Prostate gland (tissue), 2 donors: ENCODE results near the gene EPB41L4A.

Experiments used
- POLR2A ChIP-seq: fragments of 450-650 bp; IDR thresholded peaks from one replicate; pipeline ENCODE4 v1.6.1; 2016; ENCODE audit warnings: antibody characterized with exemption, mild to moderate bottlenecking
- POLR2AphosphoS5 ChIP-seq: sonication (generic); formaldehyde crosslinking; IDR thresholded peaks from one replicate; pipeline ENCODE4 v1.6.1; 2017; ENCODE audit warnings: antibody characterized with exemption
- TF ChIP-seq, protein P1 (sequence below), 4 experiments: fragments of 200-600 bp in 2 of 4; fragments of 450-650 bp in 2 of 4; sonication (generic) in 2 of 4; IDR thresholded peaks; 1 replicate in 3 of 4; 2 replicates in 1 of 4; pipeline ENCODE4 v1.5.1; 2016 to 2019; ENCODE audit warnings: antibody characterized with exemption in 4 of 4, mild to moderate bottlenecking in 2 of 4, moderate library complexity in 2 of 4

DNA sequence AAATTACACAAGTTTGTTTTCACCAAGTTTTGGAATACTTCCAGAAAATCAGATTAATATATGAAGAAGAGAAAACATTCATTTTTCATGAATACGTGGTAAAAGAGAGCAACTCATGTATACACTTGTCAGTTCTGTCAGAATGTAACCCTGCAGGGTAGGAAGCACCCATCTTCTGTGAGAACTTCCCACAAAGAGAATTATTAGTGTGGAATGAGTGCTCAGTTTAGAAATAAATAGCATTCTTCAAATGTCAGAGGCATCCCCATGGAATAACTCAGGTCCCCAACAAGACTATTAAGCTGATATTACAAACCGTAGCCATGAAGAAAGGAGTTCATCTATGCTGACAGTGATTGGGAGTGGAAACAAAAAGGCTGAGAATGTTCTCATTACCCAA is 45.2 kb downstream of the EPB41L4A start:
- TF ChIP-seq, protein P1, sequence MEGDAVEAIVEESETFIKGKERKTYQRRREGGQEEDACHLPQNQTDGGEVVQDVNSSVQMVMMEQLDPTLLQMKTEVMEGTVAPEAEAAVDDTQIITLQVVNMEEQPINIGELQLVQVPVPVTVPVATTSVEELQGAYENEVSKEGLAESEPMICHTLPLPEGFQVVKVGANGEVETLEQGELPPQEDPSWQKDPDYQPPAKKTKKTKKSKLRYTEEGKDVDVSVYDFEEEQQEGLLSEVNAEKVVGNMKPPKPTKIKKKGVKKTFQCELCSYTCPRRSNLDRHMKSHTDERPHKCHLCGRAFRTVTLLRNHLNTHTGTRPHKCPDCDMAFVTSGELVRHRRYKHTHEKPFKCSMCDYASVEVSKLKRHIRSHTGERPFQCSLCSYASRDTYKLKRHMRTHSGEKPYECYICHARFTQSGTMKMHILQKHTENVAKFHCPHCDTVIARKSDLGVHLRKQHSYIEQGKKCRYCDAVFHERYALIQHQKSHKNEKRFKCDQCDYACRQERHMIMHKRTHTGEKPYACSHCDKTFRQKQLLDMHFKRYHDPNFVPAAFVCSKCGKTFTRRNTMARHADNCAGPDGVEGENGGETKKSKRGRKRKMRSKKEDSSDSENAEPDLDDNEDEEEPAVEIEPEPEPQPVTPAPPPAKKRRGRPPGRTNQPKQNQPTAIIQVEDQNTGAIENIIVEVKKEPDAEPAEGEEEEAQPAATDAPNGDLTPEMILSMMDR (IDR thresholded peaks at IDR 0.05), result no peak
- no peak for TF ChIP-seq POLR2A
- no peak for TF ChIP-seq POLR2AphosphoS5
